Large intestine (tissue), 3 donors: Measurements from ENCODE around the gene MYH9. TPM values are rescaled to one million over a fixed set of nuclear protein-coding genes. Genes with fewer than 3 reads are reported as not detected.
A peak's percentile ranks its signal among the peaks of the same experiment; 100 is the strongest.
"Not testable (repeated sequence)": the region's sequence is repeated elsewhere in the genome, so short reads cannot be mapped to it uniquely, and the experiment has no call there.

Experiments used
- DNase-seq, 2 donors: peaks; one replicate each; pipeline versions ENCODE4 v3.0.0 to v3.0.0-alpha.2; 2013
- H3K27ac ChIP-seq: one replicate; pipeline ENCODE4 v1.5.1; 2013; ENCODE audit warnings: low read length
- H3K27me3 ChIP-seq: 2 replicates; pipeline ENCODE4 v1.6.1; 2013; ENCODE audit warnings: low read length; ENCODE audit not compliant: control insufficient read depth, insufficient read depth
- H3K36me3 ChIP-seq: 2 replicates; pipeline ENCODE4 v1.6.1; 2013; ENCODE audit warnings: low read length; ENCODE audit not compliant: control insufficient read depth, insufficient read depth
- H3K4me1 ChIP-seq: one replicate; pipeline ENCODE4 v1.6.1; 2013; ENCODE audit warnings: low read length; ENCODE audit not compliant: control insufficient read depth, insufficient read depth
- H3K4me3 ChIP-seq: one replicate; pipeline ENCODE4 v1.5.1; 2013; ENCODE audit warnings: low read length
- H3K9me3 ChIP-seq: one replicate; pipeline ENCODE4 v1.6.1; 2013; ENCODE audit warnings: mild to moderate bottlenecking, low read depth, low read length, moderate library complexity; ENCODE audit not compliant: control insufficient read depth
- WGBS: methylation state at CpG from one replicate; pipeline ENCODE4 v1.1.5; 2013; ENCODE audit warnings: low lambda C conversion rate; ENCODE audit not compliant: insufficient coverage; 5-methylcytosine and 5-hydroxymethylcytosine counted together
- polyA plus RNA-seq: library from polyadenylated mRNA; unstranded; fragments of 120-200 nt; gene quantifications from one replicate; pipeline ENCODE4 v1.2.1, GENCODE V29; 2013

Gene MYH9
- polyA plus RNA-seq, 1 donor = 191 TPM

- no peak overlapping the region for H3K27ac ChIP-seq
Measured at GRCh38 chr22:36413022-36413775, 25.4 kb upstream of the MYH9 start.

DNA sequence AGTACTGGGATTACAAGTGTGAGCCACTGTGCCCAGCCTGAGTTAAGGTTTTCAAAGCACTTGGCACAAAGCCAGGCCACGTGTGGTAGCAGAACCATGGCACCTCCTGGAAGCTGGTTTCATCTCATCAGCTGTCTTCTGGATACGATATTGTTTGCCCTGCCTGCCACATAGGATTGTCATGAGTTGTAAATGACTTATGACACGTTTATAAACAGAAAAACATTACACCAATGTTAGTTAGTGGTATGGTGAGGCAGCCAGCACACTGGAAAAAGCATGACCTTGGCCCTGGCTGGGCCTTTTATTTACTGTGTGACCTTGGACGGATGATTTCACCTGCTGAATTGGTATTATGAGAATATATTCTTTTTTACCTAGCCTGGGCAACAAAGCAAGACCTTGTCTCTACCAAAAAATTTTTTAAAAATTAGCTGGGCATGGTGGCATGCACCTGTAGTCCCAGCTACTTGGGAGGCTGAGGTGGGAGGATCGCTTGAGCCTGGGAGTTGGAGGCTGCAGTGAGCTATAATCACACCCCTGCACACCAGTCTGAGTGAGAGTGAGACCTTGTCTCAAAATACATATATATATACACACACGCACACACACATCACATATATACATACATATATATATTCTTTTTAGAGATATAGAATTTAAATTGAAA, 24.0 kb upstream of the MYH9 start:
- no peaks in the 10 kb centered on the region for H3K27me3 ChIP-seq
- no peak overlapping the region for H3K4me3 ChIP-seq
- no peaks in the 10 kb centered on the region for H3K36me3 ChIP-seq
- H3K27ac ChIP-seq = peak overlapping the region; percentile 95
- H3K4me1 ChIP-seq = peaks cover 20% of the 10 kb centered on the region
- peak in 1 of 2 donors; percentile 54 for DNase-seq
- H3K9me3 ChIP-seq = no peaks in the 10 kb centered on the region
- no CpG with 5 or more reads among the region's 6 CpGs for WGBS

More at GRCh38 chr22:36413022-36413775, 25.4 kb upstream of the MYH9 start:
- Histone ChIP-seq H3K4me1 (peaks cover 28% of the 10 kb centered on the region), H3K36me3 (no peaks in the 10 kb centered on the region), H3K4me3 (no peak overlapping the region), H3K27me3 (no peaks in the 10 kb centered on the region), H3K9me3 (no peaks in the 10 kb centered on the region)
- WGBS = no CpG with 5 or more reads among the region's 11 CpGs
- DNase-seq = peak in 1 of 2 donors; percentile 46

DNA sequence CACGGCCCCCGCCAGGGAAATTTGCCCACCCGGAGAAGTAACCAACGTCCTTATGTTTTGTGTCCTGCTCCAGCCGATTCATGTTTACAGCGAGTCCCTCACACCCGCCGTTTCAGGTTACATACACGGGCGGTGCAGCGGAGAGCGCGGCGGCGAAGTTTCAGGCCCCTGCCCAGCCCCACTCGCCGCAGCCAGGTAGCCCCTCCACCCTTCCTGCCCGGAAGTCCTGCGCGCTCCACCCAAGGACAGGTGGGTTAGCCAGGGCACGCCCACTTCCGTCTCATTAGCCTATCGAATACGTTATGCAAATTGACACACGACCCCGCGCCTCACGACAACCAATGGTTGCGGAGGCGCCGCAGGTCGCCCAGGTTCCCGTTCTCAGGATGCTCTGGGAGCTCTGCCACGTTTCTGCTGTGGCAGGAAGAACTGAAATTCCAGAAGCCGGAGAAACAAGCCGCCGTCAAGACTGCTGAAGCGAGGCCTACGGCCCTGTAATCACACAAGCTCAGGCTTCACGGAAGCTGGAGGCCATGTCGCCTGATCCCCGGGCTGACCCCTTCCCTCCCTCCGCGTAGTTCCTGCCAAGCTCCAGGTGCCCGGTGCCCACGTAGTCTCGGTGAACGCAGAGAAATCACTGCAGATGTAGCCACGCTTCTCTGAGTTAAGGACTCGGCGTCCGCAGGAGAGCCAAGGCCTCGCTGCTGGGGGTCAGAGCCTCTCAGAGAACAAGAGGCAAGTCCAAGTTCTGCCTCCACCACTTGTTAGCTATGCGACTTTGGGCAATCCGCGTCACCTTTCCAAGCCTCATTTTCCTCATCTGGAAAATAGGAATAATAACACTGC, 22.4 kb upstream of the MYH9 start:
- H3K4me1 ChIP-seq = peaks cover 20% of the 10 kb centered on the region
- no peaks in the 10 kb centered on the region for H3K9me3 ChIP-seq
- no peaks in the 10 kb centered on the region for H3K36me3 ChIP-seq
- peak overlapping the region; percentile 95 for H3K27ac ChIP-seq
- no CpG with 5 or more reads among the region's 56 CpGs for WGBS
- peak; percentile 98 to 99 for DNase-seq
- H3K4me3 ChIP-seq = peak overlapping the region; percentile 64
- no peaks in the 10 kb centered on the region for H3K27me3 ChIP-seq

DNA sequence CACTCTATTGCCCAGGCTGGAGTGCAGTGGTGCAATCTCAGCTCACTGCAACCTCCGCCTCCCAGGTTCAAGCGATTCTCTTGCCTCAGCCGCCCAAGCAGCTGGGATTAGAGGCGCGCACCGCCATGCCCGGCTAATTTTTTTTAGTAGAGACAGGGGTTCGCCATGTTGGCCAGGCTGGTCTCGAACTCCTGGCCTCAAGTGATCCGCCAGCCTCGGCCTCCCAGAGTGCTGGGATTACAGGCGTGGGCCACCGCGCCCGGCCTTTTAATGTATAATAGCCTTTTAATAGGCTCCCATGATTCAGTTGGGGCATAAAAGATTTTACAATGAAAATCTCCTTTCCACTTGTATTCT, 21.8 kb upstream of the MYH9 start:
- not testable (repeated sequence) for DNase-seq
- H3K4me3 ChIP-seq = peak overlapping the region; percentile 64

DNA sequence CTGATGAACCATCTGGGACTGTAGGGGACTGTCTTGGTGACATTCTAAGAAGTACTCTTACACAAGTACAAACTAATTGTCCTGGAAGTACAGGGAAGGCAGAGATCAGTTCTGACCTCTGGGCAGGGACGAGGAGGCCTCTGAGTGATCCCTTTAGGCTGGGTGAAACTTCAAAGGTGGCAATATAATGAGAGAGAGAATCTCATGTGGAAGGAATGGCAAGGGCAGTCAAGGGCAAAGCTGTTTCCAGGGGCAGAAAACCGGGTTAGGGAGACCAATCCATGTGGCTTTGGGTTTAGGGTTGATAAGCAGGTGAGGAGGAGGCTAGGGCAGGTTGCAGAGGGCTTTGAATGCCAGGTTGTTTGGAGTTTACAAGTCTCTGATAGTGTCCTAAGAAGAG, 21.3 kb upstream of the MYH9 start:
- H3K27ac ChIP-seq = peak overlapping the region; percentile 95
- no peak overlapping the region for H3K4me3 ChIP-seq
- peak; percentile 71 to 81 for DNase-seq
- no CpG with 5 or more reads among the region's 2 CpGs for WGBS
- peaks cover 20% of the 10 kb centered on the region for H3K4me1 ChIP-seq
- H3K27me3 ChIP-seq = no peaks in the 10 kb centered on the region
- no peaks in the 10 kb centered on the region for H3K9me3 ChIP-seq
- no peaks in the 10 kb centered on the region for H3K36me3 ChIP-seq

More for the DNA sequence above, 21.8 kb upstream of the MYH9 start:
- not testable (repeated sequence) for H3K27me3 ChIP-seq, H3K9me3 ChIP-seq, H3K36me3 ChIP-seq
- no CpG with 5 or more reads among the region's 15 CpGs for WGBS
- Histone ChIP-seq H3K27ac (peak overlapping the region; percentile 95), H3K4me1 (peaks cover 20% of the 10 kb centered on the region)

DNA sequence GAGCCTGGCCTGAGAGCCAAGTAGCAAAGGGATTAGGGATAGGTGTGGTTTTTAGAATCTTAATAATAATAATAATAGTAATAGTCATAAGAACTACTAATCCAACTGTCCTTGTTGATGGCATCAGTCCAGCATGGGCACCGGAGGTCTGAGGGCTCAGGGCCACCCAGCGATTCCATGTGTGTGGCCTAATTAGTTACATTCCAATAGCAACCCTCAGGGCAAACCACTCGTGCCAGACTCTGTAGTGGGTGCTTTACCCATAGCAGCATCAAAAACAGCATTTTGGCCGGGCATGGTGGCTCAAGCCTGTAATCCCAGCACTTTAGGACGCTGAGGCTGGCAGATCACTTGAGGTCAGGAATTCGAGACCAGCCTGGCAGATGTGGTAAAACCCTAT, 19.0 kb upstream of the MYH9 start:
- Histone ChIP-seq H3K27ac (no peak overlapping the region), H3K27me3 (no peaks in the 10 kb centered on the region), H3K9me3 (no peaks in the 10 kb centered on the region), H3K4me1 (peaks cover 18% of the 10 kb centered on the region), H3K36me3 (no peaks in the 10 kb centered on the region), H3K4me3 (no peak overlapping the region)
- no peak for DNase-seq
- WGBS = no CpG with 5 or more reads among the region's 6 CpGs

GRCh38 chr22:36405671-36406538, 18.1 kb upstream of the MYH9 start:
- H3K4me3 ChIP-seq = no peak overlapping the region
- DNase-seq = no peak
- H3K27me3 ChIP-seq = no peaks in the 10 kb centered on the region
- no peaks in the 10 kb centered on the region for H3K9me3 ChIP-seq
- no CpG with 5 or more reads among the region's 9 CpGs for WGBS
- no peaks in the 10 kb centered on the region for H3K36me3 ChIP-seq
- peaks cover 11% of the 10 kb centered on the region for H3K4me1 ChIP-seq
- no peak overlapping the region for H3K27ac ChIP-seq

DNA sequence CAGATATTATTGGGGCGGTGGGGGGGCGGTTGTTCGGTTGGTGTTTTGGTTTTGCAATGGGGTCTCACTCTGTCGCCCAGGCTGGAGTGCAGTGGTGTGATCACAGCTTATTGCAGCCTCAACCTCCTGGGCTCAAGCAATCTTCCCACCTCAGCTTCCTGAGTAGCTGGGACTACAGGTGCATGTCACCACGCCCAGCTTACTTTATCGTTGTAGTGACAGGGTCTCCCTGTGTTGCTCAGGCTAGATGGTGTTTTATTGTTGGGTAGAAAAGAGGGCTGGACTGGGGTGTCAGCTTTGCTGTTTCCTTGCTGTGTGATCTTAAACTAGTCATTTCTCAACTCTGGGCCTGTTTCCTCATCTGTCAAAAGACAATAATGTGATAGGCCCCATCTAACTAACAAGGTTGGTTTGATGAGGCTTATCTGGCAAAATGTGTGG, 17.5 kb upstream of the MYH9 start:
- Histone ChIP-seq H3K27ac (no peak overlapping the region), H3K27me3 (no peaks in the 10 kb centered on the region), H3K4me1 (peaks cover 5% of the 10 kb centered on the region), H3K9me3 (no peaks in the 10 kb centered on the region), H3K4me3 (no peak overlapping the region), H3K36me3 (no peaks in the 10 kb centered on the region)
- no CpG with 5 or more reads among the region's 6 CpGs for WGBS
- no peak for DNase-seq

DNA sequence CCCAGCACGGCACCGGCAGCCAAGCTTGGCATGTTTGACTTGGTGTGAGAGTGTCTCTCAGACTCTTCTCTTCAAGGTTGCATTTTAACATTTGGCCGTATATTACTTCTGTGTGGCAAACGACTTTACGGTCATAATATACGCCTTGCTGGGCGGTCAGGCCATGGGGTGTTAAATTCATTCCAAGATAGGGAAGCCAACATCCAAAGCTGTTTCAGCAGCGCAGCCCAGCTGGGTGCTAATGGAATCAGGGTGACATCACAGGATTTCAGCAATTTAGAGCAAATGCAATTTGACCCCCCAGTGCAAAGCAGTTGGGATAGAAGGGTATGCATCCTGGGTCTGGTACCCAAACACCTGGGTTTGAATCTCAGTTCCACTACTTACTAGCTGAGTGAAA, 16.7 kb upstream of the MYH9 start:
- no CpG with 5 or more reads among the region's 8 CpGs for WGBS
- H3K27ac ChIP-seq = no peak overlapping the region
- DNase-seq = no peak

GRCh38 chr22:36399472-36399778, 11.7 kb upstream of the MYH9 start:
- H3K4me1 ChIP-seq = peaks cover 11% of the 10 kb centered on the region
- H3K27ac ChIP-seq = peak overlapping the region; percentile 43
- H3K36me3 ChIP-seq = no peaks in the 10 kb centered on the region
- no peaks in the 10 kb centered on the region for H3K9me3 ChIP-seq
- no CpG with 5 or more reads among the region's 3 CpGs for WGBS
- peak in 1 of 2 donors; percentile 50 for DNase-seq
- no peak overlapping the region for H3K4me3 ChIP-seq
- H3K27me3 ChIP-seq = no peaks in the 10 kb centered on the region

More for the DNA sequence above, 16.7 kb upstream of the MYH9 start:
- Histone ChIP-seq H3K4me3 (no peak overlapping the region), H3K36me3 (no peaks in the 10 kb centered on the region), H3K27me3 (no peaks in the 10 kb centered on the region), H3K4me1 (peaks cover 7% of the 10 kb centered on the region), H3K9me3 (no peaks in the 10 kb centered on the region)
